ENCODE data around the gene SREBF1. TPM values are rescaled to one million over a fixed set of nuclear protein-coding genes. Genes with fewer than 3 reads are reported as not detected.

Gene SREBF1
- total RNA-seq, 1 donor from 2014 or later, result 28.4 TPM

GRCh38 chr17:17781591-17782496 lies 54.9 kb downstream of the SREBF1 start:
- DNase-seq (ENCODE audit: low read depth in 2 of 2), result peak; percentile 35 to 55

GRCh38 chr17:17780922-17781590 lies 55.7 kb downstream of the SREBF1 start:
- no peak for DNase-seq (ENCODE audit: low read depth in 2 of 2)

GRCh38 chr17:17779015-17779611 lies 57.7 kb downstream of the SREBF1 start:
- no peak for DNase-seq (ENCODE audit: low read depth in 2 of 2)

- no peak for DNase-seq (ENCODE audit: low read depth in 2 of 2)
These were observed 58.3 kb downstream of the SREBF1 start for GRCh38 chr17:17778308-17779014.

GRCh38 chr17:17776889-17777288 lies 59.9 kb downstream of the SREBF1 start:
- DNase-seq (ENCODE audit: low read depth in 2 of 2), result no peak

GRCh38 chr17:17774009-17774881 lies 62.5 kb downstream of the SREBF1 start:
- peak; percentile 69 to 73 for DNase-seq (ENCODE audit: low read depth in 2 of 2)

- DNase-seq (ENCODE audit: low read depth in 2 of 2), result no peak
These were observed 64.6 kb downstream of the SREBF1 start for GRCh38 chr17:17772231-17772630.

GRCh38 chr17:17771498-17772201 lies 65.1 kb downstream of the SREBF1 start:
- DNase-seq (ENCODE audit: low read depth in 2 of 2), result no peak

- no peak for DNase-seq (ENCODE audit: low read depth in 2 of 2)
These were observed 66.1 kb downstream of the SREBF1 start for GRCh38 chr17:17770632-17771044.

GRCh38 chr17:17769869-17770631 lies 66.7 kb downstream of the SREBF1 start:
- DNase-seq (ENCODE audit: low read depth in 2 of 2), result no peak

GRCh38 chr17:17768424-17769088 lies 68.2 kb downstream of the SREBF1 start:
- DNase-seq (ENCODE audit: low read depth in 2 of 2), result peak in 1 of 2 donors; percentile 46

- DNase-seq (ENCODE audit: low read depth in 2 of 2), result no peak
These were observed 68.8 kb downstream of the SREBF1 start for GRCh38 chr17:17767887-17768418.

GRCh38 chr17:17767154-17767869 lies 69.5 kb downstream of the SREBF1 start:
- DNase-seq (ENCODE audit: low read depth in 2 of 2), result no peak

GRCh38 chr17:17766744-17767120 lies 70.1 kb downstream of the SREBF1 start:
- DNase-seq (ENCODE audit: low read depth in 2 of 2), result no peak

GRCh38 chr17:17766077-17766743 lies 70.6 kb downstream of the SREBF1 start:
- no peak for DNase-seq (ENCODE audit: low read depth in 2 of 2)

GRCh38 chr17:17765359-17766076 lies 71.3 kb downstream of the SREBF1 start:
- no peak for DNase-seq (ENCODE audit: low read depth in 2 of 2)

- DNase-seq (ENCODE audit: low read depth in 2 of 2), result no peak
These were observed 73.1 kb downstream of the SREBF1 start for GRCh38 chr17:17763734-17764133.

Data from lung microvascular endothelial cell (primary cell).